IPS DF 4.7 (cell line): Measurements from ENCODE around the gene PTRHD1.
"Not testable (repeated sequence)": the region's sequence is repeated elsewhere in the genome, so short reads cannot be mapped to it uniquely, and the experiment has no call there.

Experiments
- DNase-seq: peaks from one replicate; pipeline ENCODE4 v3.0.0-alpha.2; 2013; ENCODE audit warnings: low spot score; ENCODE audit errors: extremely low read depth

The PTRHD1 gene

GRCh38 chr2:24813691-24814137 lies 20.5 kb upstream of the PTRHD1 start:
- no peak for DNase-seq

GRCh38 chr2:24809316-24810007 lies 16.3 kb upstream of the PTRHD1 start:
- DNase-seq: no peak

DNA sequence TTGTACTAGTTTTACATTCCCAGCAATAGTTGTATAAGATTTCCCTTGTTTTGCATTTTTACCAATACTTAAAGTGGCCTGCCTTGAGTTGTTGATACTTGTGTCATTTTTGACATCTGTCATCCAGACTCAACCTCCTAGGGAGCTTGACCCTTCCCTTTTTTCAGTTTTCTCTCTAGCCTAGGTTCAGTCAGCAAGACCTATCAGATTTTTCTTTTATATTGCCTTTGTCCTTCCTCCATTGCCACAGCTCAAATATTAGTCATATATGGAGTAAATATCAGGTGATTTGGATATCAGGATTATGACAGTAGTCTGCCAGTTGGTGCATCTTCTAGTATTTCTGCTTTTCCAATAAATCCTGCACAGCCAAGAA lies 13.5 kb upstream of the PTRHD1 start:
- no peak for DNase-seq

DNA sequence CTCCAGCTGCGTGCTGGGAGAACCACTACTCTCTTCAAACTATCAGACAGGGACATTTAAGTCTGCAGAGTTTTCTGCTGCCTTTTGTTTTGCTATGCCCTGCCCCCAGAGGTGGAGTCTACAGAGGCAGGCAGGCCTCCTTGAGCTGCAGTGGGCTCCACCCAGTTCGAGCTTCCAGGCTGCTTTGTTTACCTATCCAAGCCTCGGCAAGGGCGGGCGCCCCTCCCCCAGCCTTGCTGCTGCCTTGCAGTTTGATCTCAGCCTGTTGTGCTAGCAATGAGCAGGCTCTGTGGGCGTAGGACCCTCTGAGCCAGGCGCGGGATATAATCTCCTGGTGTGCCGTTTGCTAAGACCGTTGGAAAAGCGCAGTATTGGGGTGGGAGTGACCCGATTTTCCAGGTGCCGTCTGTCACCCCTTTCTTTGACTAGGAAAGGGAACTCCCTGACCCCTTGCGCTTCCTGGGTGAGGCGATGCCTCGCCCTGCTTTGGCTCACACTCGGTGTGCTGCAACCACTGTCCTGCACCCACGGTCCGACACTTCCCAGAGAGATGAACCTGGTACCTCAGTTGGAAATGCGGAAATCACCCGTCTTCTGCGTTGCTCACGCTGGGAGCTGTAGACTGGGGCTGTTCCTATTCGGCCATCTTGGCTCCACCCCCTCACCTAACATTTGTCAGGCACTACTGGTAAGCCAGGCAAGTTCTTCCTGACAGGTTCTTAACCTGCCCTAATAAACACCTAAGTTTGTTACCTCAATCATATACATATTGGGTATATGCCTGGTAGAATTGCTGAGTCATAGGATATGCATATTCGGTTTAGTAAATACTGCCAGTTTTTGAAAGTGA lies 12.8 kb upstream of the PTRHD1 start:
- not testable (repeated sequence) for DNase-seq

GRCh38 chr2:24800487-24800886 lies 7.3 kb upstream of the PTRHD1 start:
- not testable (repeated sequence) for DNase-seq

GRCh38 chr2:24797644-24798043 lies 4.5 kb upstream of the PTRHD1 start:
- no peak for DNase-seq

DNA sequence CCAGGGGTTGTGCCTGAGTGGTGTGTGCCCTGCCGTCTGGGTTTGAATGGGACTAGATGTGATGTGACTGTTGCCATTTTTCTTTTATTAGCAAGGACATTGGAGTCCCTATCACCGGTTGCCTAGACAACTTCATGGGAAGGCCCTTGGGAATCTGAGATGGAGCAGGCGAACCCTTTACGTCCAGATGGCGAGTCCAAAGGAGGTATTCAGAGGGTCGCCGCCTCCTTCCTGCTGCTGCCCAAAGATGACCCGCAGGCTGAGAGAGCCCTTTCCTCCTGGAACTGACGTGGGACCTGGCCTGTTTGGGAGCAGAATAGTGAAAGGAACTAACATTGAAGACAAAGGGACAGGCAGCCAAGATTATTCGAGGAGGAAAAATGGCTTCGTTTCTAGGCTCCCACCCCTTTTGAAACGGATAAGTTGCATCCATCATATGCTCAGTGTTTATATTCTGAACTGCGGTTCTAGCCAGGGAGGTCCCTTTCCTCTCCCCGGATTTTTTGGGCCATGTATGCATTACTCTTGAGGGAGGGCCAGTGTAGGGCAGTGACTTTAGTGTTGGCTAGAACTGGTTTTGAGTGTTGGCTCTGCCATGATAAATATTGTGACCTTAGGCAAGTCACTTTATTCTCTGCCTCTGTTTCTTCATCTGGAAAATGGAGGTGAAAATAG lies 707 bp upstream of the PTRHD1 start:
- no peak for DNase-seq

- DNase-seq: no peak
These were observed 683 bp downstream of the PTRHD1 start for GRCh38 chr2:24792542-24792873.

- DNase-seq: no peak
These were observed 1.7 kb downstream of the PTRHD1 start for GRCh38 chr2:24791452-24791851.

- DNase-seq: no peak
These were observed 4.4 kb downstream of the PTRHD1 start for GRCh38 chr2:24788816-24789215.

DNA sequence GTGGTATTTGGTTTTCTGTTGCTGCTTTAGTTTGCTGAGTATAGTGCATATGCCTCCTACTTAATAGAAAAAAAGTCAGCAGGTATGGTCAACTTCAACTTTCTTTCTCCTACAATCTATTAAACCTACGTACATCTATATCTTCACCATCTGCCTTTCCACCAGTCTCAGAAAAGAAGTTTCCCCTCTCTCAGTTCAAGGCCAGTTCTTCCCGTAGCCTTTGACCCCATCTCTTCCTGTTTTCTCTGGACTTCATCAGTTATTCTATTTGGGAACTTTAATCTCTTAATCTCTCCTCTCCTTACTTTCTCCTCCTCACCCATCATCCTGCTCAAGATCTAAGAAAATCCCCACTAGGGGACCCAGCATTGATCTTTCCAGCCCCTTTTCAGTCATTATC lies 5.7 kb downstream of the PTRHD1 start:
- no peak for DNase-seq

GRCh38 chr2:24785671-24786321 lies 7.4 kb downstream of the PTRHD1 start:
- no peak for DNase-seq

DNA sequence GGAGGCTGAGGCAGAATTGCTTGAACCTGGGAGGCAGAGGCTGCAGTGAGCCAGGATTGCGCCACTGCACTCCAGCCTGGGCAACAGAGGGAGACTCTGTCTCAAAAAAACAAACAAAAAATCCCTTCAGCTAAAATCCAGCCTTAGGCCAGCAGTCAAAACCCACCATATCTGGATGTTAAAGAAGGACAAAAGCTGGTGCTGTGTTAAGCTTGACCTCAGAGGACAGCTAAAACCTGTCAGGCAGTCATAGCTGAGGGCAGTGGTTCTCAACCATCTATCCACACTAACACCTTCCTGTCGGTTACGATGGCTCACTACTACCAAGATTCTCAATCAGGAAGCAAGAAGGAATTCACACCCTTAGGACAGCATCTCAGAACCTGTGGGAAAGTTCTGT lies 9.6 kb downstream of the PTRHD1 start:
- DNase-seq: no peak

- DNase-seq: no peak
These were observed 14.1 kb downstream of the PTRHD1 start for GRCh38 chr2:24779116-24779515.

GRCh38 chr2:24774373-24774772 lies 18.8 kb downstream of the PTRHD1 start:
- no peak for DNase-seq

- no peak for DNase-seq
These were observed 21.2 kb downstream of the PTRHD1 start for GRCh38 chr2:24771764-24772586.

GRCh38 chr2:24771061-24771460 lies 22.1 kb downstream of the PTRHD1 start:
- no peak for DNase-seq

DNA sequence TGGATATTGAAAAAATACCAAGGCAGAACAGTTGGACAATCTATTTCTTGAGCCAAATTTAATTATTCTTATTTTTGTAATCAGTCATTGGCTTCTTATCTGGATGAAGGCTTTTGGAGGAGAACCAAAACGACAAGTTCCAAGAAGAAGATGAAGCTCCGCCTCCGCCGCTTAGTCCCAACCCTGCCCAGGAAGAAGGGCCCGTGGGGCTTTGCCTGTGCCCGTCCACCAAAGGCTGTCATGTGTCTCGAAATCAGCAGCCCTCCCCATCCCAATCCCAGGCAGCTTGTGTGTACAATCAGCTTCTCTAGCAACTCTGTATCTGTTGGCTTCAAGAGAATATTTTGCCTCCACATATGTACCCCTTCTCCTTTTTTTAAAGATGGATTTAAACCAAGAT lies 24.6 kb downstream of the PTRHD1 start:
- DNase-seq: no peak

GRCh38 chr2:24768013-24768412 lies 25.2 kb downstream of the PTRHD1 start:
- no peak for DNase-seq

- no peak for DNase-seq
These were observed 26.6 kb downstream of the PTRHD1 start for GRCh38 chr2:24766609-24767008.

DNA sequence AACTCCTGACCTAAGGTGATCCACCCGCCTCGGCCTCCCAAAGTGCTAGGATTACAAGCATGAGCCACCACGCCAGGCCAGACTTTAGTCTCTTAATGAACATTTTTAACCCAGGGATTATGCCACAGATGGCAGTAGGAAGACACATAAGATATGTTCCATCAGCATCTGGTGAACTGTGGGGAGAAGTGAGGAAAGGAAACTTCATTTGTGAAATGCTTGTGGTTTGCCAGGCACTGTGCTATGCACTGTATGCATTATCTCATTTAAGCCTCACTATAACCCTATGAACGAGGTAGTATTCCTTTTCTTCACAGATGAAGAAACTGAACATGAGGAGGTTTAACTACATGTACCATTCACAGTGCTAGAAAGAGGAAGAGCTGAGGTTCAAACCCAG lies 29.3 kb downstream of the PTRHD1 start:
- no peak for DNase-seq
